ENCODE data around the gene PCSK5.
"Not testable (repeated sequence)": the region's sequence is repeated elsewhere in the genome, so short reads cannot be mapped to it uniquely, and the experiment has no call there.

PCSK5 gene

GRCh38 chr9:76067696-76068095 lies 177.2 kb downstream of the PCSK5 start:
- H3K9me2 ChIP-seq (replicated peaks; ENCODE audit: insufficient read depth, low read length), result no peaks in the 10 kb centered on the region
- no peak overlapping the region for H3K9ac ChIP-seq (ENCODE audit: low read length)
- H2AFZ ChIP-seq (ENCODE audit: low read length), result no peak overlapping the region
- DNase-seq, result no peak
- no peak overlapping the region for H3K4me2 ChIP-seq (ENCODE audit: low read depth, low read length)
- H3K4me3 ChIP-seq (ENCODE audit: low read length), result no peak overlapping the region
- H3K36me3 ChIP-seq (replicated peaks; ENCODE audit: insufficient read depth, low read length), result no peaks in the 10 kb centered on the region
- H3K4me1 ChIP-seq (ENCODE audit: low read length), result no peaks in the 10 kb centered on the region
- H3F3A ChIP-seq (ENCODE audit: insufficient read depth, low read length), result no peaks in the 10 kb centered on the region
- no peaks in the 10 kb centered on the region for H3K9me3 ChIP-seq (replicated peaks; ENCODE audit: insufficient read depth, low read length)
- no peak overlapping the region for H3K27ac ChIP-seq (ENCODE audit: low read length)
- no peaks in the 10 kb centered on the region for H4K20me1 ChIP-seq (ENCODE audit: insufficient read depth, low read length)
- no peaks in the 10 kb centered on the region for H3K79me2 ChIP-seq (ENCODE audit: low read length)
- H3K27me3 ChIP-seq (replicated peaks; ENCODE audit: insufficient read depth, low read length), result no peaks in the 10 kb centered on the region
- no peak for TF ChIP-seq EZH2phosphoT487 (IDR thresholded peaks at IDR 0.05; ENCODE audit: low read length)
- no peak for TF ChIP-seq CTCF (IDR thresholded peaks at IDR 0.05; ENCODE audit: low read length)
- TF ChIP-seq EZH2 (optimal IDR thresholded peaks at IDR 0.05; ENCODE audit: low read depth, low read length), result no peak

- H3K4me2 ChIP-seq (ENCODE audit: low read depth, low read length), result no peak overlapping the region
- no peaks in the 10 kb centered on the region for H4K20me1 ChIP-seq (ENCODE audit: insufficient read depth, low read length)
- H3K36me3 ChIP-seq (replicated peaks; ENCODE audit: insufficient read depth, low read length), result no peaks in the 10 kb centered on the region
- H3K27me3 ChIP-seq (replicated peaks; ENCODE audit: insufficient read depth, low read length), result no peaks in the 10 kb centered on the region
- TF ChIP-seq CTCF (IDR thresholded peaks at IDR 0.05; ENCODE audit: low read length) (no peak), EZH2phosphoT487 (IDR thresholded peaks at IDR 0.05; ENCODE audit: low read length) (no peak), EZH2 (optimal IDR thresholded peaks at IDR 0.05; ENCODE audit: low read depth, low read length) (no peak)
- no peaks in the 10 kb centered on the region for H3K79me2 ChIP-seq (ENCODE audit: low read length)
- no peak for DNase-seq
- H3K4me1 ChIP-seq (ENCODE audit: low read length), result no peaks in the 10 kb centered on the region
- no peak overlapping the region for H2AFZ ChIP-seq (ENCODE audit: low read length)
- H3K27ac ChIP-seq (ENCODE audit: low read length), result no peak overlapping the region
- no peaks in the 10 kb centered on the region for H3F3A ChIP-seq (ENCODE audit: insufficient read depth, low read length)
- H3K9me3 ChIP-seq (replicated peaks; ENCODE audit: insufficient read depth, low read length), result no peaks in the 10 kb centered on the region
- no peaks in the 10 kb centered on the region for H3K9me2 ChIP-seq (replicated peaks; ENCODE audit: insufficient read depth, low read length)
- H3K9ac ChIP-seq (ENCODE audit: low read length), result no peak overlapping the region
- no peak overlapping the region for H3K4me3 ChIP-seq (ENCODE audit: low read length)
Observed at GRCh38 chr9:76077537-76077936, 187.1 kb downstream of the PCSK5 start.

GRCh38 chr9:76081281-76081680 lies 190.8 kb downstream of the PCSK5 start:
- not testable (repeated sequence) for H3K36me3 ChIP-seq (replicated peaks; ENCODE audit: insufficient read depth, low read length)

GRCh38 chr9:76082057-76082456 lies 191.6 kb downstream of the PCSK5 start:
- Histone ChIP-seq H4K20me1 (ENCODE audit: insufficient read depth, low read length) (no peaks in the 10 kb centered on the region), H3K9me2 (replicated peaks; ENCODE audit: insufficient read depth, low read length) (no peaks in the 10 kb centered on the region), H3K27ac (ENCODE audit: low read length) (no peak overlapping the region), H2AFZ (ENCODE audit: low read length) (no peak overlapping the region), H3K4me1 (ENCODE audit: low read length) (no peaks in the 10 kb centered on the region), H3K36me3 (replicated peaks; ENCODE audit: insufficient read depth, low read length) (no peaks in the 10 kb centered on the region), H3F3A (ENCODE audit: insufficient read depth, low read length) (no peaks in the 10 kb centered on the region), H3K9me3 (replicated peaks; ENCODE audit: insufficient read depth, low read length) (no peaks in the 10 kb centered on the region), H3K4me2 (ENCODE audit: low read depth, low read length) (no peak overlapping the region), H3K9ac (ENCODE audit: low read length) (no peak overlapping the region), H3K79me2 (ENCODE audit: low read length) (no peaks in the 10 kb centered on the region), H3K27me3 (replicated peaks; ENCODE audit: insufficient read depth, low read length) (no peaks in the 10 kb centered on the region), H3K4me3 (ENCODE audit: low read length) (no peak overlapping the region)
- TF ChIP-seq CTCF (IDR thresholded peaks at IDR 0.05; ENCODE audit: low read length), result no peak
- no peak for TF ChIP-seq EZH2phosphoT487 (IDR thresholded peaks at IDR 0.05; ENCODE audit: low read length)
- DNase-seq, result no peak

More at GRCh38 chr9:76081281-76081680, 190.8 kb downstream of the PCSK5 start:
- not testable (repeated sequence) for H3K27me3 ChIP-seq (replicated peaks; ENCODE audit: insufficient read depth, low read length); H3K4me2 ChIP-seq (ENCODE audit: low read depth, low read length); DNase-seq; H3K9me2 ChIP-seq (replicated peaks; ENCODE audit: insufficient read depth, low read length); H3K79me2 ChIP-seq (ENCODE audit: low read length); H3K9ac ChIP-seq (ENCODE audit: low read length); H2AFZ ChIP-seq (ENCODE audit: low read length); H3K27ac ChIP-seq (ENCODE audit: low read length); H3K9me3 ChIP-seq (replicated peaks; ENCODE audit: insufficient read depth, low read length); H4K20me1 ChIP-seq (ENCODE audit: insufficient read depth, low read length); H3K4me1 ChIP-seq (ENCODE audit: low read length); H3K4me3 ChIP-seq (ENCODE audit: low read length); H3F3A ChIP-seq (ENCODE audit: insufficient read depth, low read length)
